MM.1S (cell line): ENCODE data around the gene SPHK1.

Source experiments
- DNase-seq: peaks from one replicate; pipeline ENCODE4 v3.0.0-alpha.2; 2015
- H2AFZ ChIP-seq: fragments of 300-600 bp; sonication (generic); 2 replicates; pipeline ENCODE4 v1.6.0; 2016; ENCODE audit warnings: antibody characterized with exemption, low read length
- H3F3A ChIP-seq: fragments of 300-600 bp; sonication (generic); 2 replicates; pipeline ENCODE4 v1.6.1; 2016; ENCODE audit warnings: mild to moderate bottlenecking, antibody characterized with exemption, low read length, moderate library complexity, mixed read lengths; ENCODE audit not compliant: insufficient read depth
- H3K27ac ChIP-seq: fragments of 300-600 bp; sonication (generic); 2 replicates; pipeline ENCODE4 v1.5.1; 2016; ENCODE audit warnings: mild to moderate bottlenecking, low read length
- H3K27me3 ChIP-seq: fragments of 300-600 bp; sonication (generic); replicated peaks from 2 replicates; pipeline ENCODE4 v1.6.0; 2016; ENCODE audit warnings: low read length; ENCODE audit not compliant: insufficient read depth
- H3K36me3 ChIP-seq: fragments of 300-600 bp; sonication (generic); replicated peaks from 2 replicates; pipeline ENCODE4 v1.6.1; 2016; ENCODE audit warnings: mild to moderate bottlenecking, low read length, mixed read lengths; ENCODE audit not compliant: insufficient read depth
- H3K4me1 ChIP-seq: fragments of 300-600 bp; sonication (generic); 2 replicates; pipeline ENCODE4 v1.6.1; 2016; ENCODE audit warnings: low read length, mixed read lengths
- H3K4me2 ChIP-seq: fragments of 300-600 bp; sonication (generic); 2 replicates; pipeline ENCODE4 v1.6.0; 2016; ENCODE audit warnings: low read depth, low read length
- H3K4me3 ChIP-seq: fragments of 300-600 bp; sonication (generic); 2 replicates; pipeline ENCODE4 v1.5.1; 2016; ENCODE audit warnings: low read length, mixed read lengths
- H3K79me2 ChIP-seq: fragments of 300-600 bp; sonication (generic); 2 replicates; pipeline ENCODE4 v1.6.1; 2016; ENCODE audit warnings: mixed run types, low read length, mixed read lengths
- H3K9ac ChIP-seq: fragments of 300-600 bp; sonication (generic); 2 replicates; pipeline ENCODE4 v1.6.1; 2016; ENCODE audit warnings: low read length, mixed read lengths
- H3K9me2 ChIP-seq: fragments of 300-600 bp; sonication (generic); replicated peaks from 2 replicates; pipeline ENCODE4 v1.6.1; 2016; ENCODE audit warnings: mild to moderate bottlenecking, low read length, mixed read lengths; ENCODE audit not compliant: insufficient read depth
- H3K9me3 ChIP-seq: fragments of 300-600 bp; sonication (generic); replicated peaks from 2 replicates; pipeline ENCODE4 v1.6.1; 2016; ENCODE audit warnings: mild to moderate bottlenecking, low read length, mixed read lengths; ENCODE audit not compliant: insufficient read depth
- H4K20me1 ChIP-seq: fragments of 300-600 bp; sonication (generic); 2 replicates; pipeline ENCODE4 v1.6.1; 2016; ENCODE audit warnings: mild to moderate bottlenecking, low read length, moderate library complexity, mixed read lengths; ENCODE audit not compliant: insufficient read depth
- EZH2 ChIP-seq: fragments of 300-600 bp; sonication (generic); optimal IDR thresholded peaks from 2 replicates; pipeline ENCODE3; 2017; ENCODE audit warnings: low read depth, mild to moderate bottlenecking, antibody characterized with exemption, low read length, mixed read lengths
- EZH2phosphoT487 ChIP-seq: fragments of 300-600 bp; sonication (generic); IDR thresholded peaks from 2 replicates; pipeline ENCODE4 v1.6.1; 2018; ENCODE audit warnings: antibody characterized with exemption, low read length
- TF ChIP-seq, protein P1 (sequence below): fragments of 300-600 bp; sonication (generic); IDR thresholded peaks from 2 replicates; pipeline ENCODE4 v1.5.1; 2016; ENCODE audit warnings: antibody characterized with exemption, low read length, mixed read lengths

Gene SPHK1

DNA sequence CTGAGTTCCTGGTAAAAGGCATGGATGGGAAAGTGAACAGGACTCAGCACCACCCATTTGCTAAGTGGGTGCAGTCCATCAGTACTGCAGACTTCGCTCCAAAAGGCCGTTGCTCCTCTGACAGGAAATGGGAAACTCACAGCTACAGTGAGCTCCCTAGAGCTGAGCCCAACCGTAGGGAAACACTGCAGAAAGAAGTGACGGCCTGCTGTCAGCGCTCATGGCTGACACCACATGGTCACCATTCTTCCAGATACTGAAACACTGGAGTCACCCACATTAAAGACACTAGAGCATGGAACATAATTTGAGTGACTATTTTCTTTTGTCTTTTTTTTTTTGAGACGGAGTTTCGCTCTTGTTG, 36.6 kb downstream of the SPHK1 start:
- TF ChIP-seq, protein P1, sequence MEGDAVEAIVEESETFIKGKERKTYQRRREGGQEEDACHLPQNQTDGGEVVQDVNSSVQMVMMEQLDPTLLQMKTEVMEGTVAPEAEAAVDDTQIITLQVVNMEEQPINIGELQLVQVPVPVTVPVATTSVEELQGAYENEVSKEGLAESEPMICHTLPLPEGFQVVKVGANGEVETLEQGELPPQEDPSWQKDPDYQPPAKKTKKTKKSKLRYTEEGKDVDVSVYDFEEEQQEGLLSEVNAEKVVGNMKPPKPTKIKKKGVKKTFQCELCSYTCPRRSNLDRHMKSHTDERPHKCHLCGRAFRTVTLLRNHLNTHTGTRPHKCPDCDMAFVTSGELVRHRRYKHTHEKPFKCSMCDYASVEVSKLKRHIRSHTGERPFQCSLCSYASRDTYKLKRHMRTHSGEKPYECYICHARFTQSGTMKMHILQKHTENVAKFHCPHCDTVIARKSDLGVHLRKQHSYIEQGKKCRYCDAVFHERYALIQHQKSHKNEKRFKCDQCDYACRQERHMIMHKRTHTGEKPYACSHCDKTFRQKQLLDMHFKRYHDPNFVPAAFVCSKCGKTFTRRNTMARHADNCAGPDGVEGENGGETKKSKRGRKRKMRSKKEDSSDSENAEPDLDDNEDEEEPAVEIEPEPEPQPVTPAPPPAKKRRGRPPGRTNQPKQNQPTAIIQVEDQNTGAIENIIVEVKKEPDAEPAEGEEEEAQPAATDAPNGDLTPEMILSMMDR = no peak
- TF ChIP-seq EZH2phosphoT487 = no peak
- TF ChIP-seq EZH2 = no peak
- H3K27ac ChIP-seq = peak overlapping the region; percentile 77; the same call in 1 of the 2 replicates

GRCh38 chr17:76422406-76422805, 38.0 kb downstream of the SPHK1 start:
- Histone ChIP-seq H3K27me3 (no peaks in the 10 kb centered on the region), H3F3A (peaks cover 15% of the 10 kb centered on the region), H4K20me1 (no peaks in the 10 kb centered on the region), H2AFZ (no peak overlapping the region), H3K4me1 (peaks cover 29% of the 10 kb centered on the region), H3K9me3 (no peaks in the 10 kb centered on the region), H3K9me2 (no peaks in the 10 kb centered on the region), H3K4me2 (no peak overlapping the region), H3K4me3 (no peak overlapping the region), H3K9ac (no peak overlapping the region), H3K27ac (no peak overlapping the region), H3K79me2 (peaks cover 62% of the 10 kb centered on the region), H3K36me3 (no peaks in the 10 kb centered on the region)
- TF ChIP-seq EZH2phosphoT487 (no peak), EZH2 (no peak)
- TF ChIP-seq, protein P1 = no peak
- DNase-seq = no peak

More for the DNA sequence above, 36.6 kb downstream of the SPHK1 start:
- Histone ChIP-seq H2AFZ (no peak overlapping the region), H3K4me3 (no peak overlapping the region), H3K9me3 (no peaks in the 10 kb centered on the region), H3K79me2 (peaks cover 68% of the 10 kb centered on the region), H4K20me1 (no peaks in the 10 kb centered on the region), H3F3A (peaks cover 15% of the 10 kb centered on the region), H3K4me1 (peaks cover 36% of the 10 kb centered on the region), H3K9ac (no peak overlapping the region), H3K27me3 (no peaks in the 10 kb centered on the region), H3K36me3 (no peaks in the 10 kb centered on the region), H3K4me2 (peak overlapping the region; percentile 93; the same call in 1 of the 2 replicates), H3K9me2 (no peaks in the 10 kb centered on the region)
- DNase-seq = no peak

DNA sequence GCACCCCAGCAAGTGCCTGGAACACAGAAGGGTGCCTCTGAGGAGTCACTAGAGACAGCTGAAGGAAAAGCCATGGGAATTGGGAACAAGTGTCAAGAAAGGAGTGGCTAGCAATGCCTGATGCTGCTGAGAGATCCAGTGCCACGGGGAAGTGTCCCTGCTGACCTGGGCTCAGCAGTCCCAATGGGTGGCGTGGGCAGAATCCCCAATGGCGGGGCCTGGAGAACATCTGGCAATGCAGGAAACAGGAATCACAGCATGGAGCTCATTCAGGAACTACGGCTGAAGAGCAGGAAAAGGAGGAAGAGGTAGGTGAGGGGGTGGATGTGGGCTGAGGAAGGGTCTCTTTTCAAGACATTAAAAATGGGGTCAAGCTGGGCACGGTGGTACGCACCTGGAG, 38.5 kb downstream of the SPHK1 start:
- Histone ChIP-seq H3K79me2 (peaks cover 61% of the 10 kb centered on the region), H3K9me3 (no peaks in the 10 kb centered on the region), H3K27me3 (no peaks in the 10 kb centered on the region), H3F3A (peaks cover 15% of the 10 kb centered on the region), H3K9me2 (no peaks in the 10 kb centered on the region), H3K9ac (no peak overlapping the region), H3K27ac (no peak overlapping the region), H3K36me3 (no peaks in the 10 kb centered on the region), H3K4me3 (no peak overlapping the region), H3K4me2 (no peak overlapping the region), H3K4me1 (peaks cover 25% of the 10 kb centered on the region), H4K20me1 (no peaks in the 10 kb centered on the region), H2AFZ (no peak overlapping the region)
- DNase-seq = no peak
- TF ChIP-seq EZH2 = no peak
- no peak for TF ChIP-seq EZH2phosphoT487
- TF ChIP-seq, protein P1 = no peak
